Activated B cell treated with CpG ODN at 0.5 μM for 24 hours (primary cell): ENCODE data around the gene PTP4A1. TPM values are rescaled to one million over a fixed set of nuclear protein-coding genes. Genes with fewer than 3 reads are reported as not detected.

Experiments
- ATAC-seq: fragments of 200-7000 bp; cut with Tn5 transposase; one replicate; pipeline ENCODE4 v1.10.0; 2021; ENCODE audit warnings: low read depth, mild to moderate bottlenecking, moderate library complexity
- CTCF ChIA-PET: fragments of 350-600 bp; sonication (Branson Sonifier 250); formaldehyde crosslinking; loops from one replicate; lab custom pipeline; 2021; ENCODE audit warnings: antibody characterized with exemption; lab: Charles Lee
- POLR2A ChIA-PET: fragments of 350-600 bp; sonication (Branson Sonifier 250); formaldehyde crosslinking; loops from one replicate; lab custom pipeline; 2021; ENCODE audit warnings: antibody characterized with exemption; lab: Charles Lee
- DNase-seq: peaks from one replicate; pipeline ENCODE4 v3.0.0; 2022
- H3K27ac Mint-ChIP-seq: one replicate; pipeline ENCODE4 v1.8.0; 2020; ENCODE audit warnings: mixed read lengths
- H3K27me3 Mint-ChIP-seq: one replicate; pipeline ENCODE4 v1.8.0; 2021; ENCODE audit warnings: mixed read lengths
- H3K36me3 Mint-ChIP-seq: one replicate; pipeline ENCODE4 v1.8.0; 2021; ENCODE audit warnings: low read depth, mixed read lengths
- H3K4me1 Mint-ChIP-seq: one replicate; pipeline ENCODE4 v1.8.0; 2021; ENCODE audit warnings: mixed read lengths
- H3K4me3 Mint-ChIP-seq: one replicate; pipeline ENCODE4 v1.8.0; 2020; ENCODE audit warnings: mild to moderate bottlenecking, mixed read lengths
- H3K9me3 Mint-ChIP-seq: one replicate; pipeline ENCODE4 v1.8.0; 2020; ENCODE audit warnings: mixed read lengths
- CTCF ChIP-seq: fragments of 200-600 bp; IDR thresholded peaks from one replicate; pipeline ENCODE4 v1.8.0; 2022; ENCODE audit warnings: antibody characterized with exemption, mild to moderate bottlenecking
- intact Hi-C: fragments of 100-400 bp; cut with micrococcal nuclease; formaldehyde crosslinking; loops from one replicate; pipeline ENCODE4 v1.15.1; 2024
- total RNA-seq: library from RNA; stranded (reverse); gene quantifications from 2 replicates; pipeline ENCODE4 v1.2.3, GENCODE V29; 2022

Gene PTP4A1
- total RNA-seq, 1 donor from 2014 or later: 35.2 TPM

DNA sequence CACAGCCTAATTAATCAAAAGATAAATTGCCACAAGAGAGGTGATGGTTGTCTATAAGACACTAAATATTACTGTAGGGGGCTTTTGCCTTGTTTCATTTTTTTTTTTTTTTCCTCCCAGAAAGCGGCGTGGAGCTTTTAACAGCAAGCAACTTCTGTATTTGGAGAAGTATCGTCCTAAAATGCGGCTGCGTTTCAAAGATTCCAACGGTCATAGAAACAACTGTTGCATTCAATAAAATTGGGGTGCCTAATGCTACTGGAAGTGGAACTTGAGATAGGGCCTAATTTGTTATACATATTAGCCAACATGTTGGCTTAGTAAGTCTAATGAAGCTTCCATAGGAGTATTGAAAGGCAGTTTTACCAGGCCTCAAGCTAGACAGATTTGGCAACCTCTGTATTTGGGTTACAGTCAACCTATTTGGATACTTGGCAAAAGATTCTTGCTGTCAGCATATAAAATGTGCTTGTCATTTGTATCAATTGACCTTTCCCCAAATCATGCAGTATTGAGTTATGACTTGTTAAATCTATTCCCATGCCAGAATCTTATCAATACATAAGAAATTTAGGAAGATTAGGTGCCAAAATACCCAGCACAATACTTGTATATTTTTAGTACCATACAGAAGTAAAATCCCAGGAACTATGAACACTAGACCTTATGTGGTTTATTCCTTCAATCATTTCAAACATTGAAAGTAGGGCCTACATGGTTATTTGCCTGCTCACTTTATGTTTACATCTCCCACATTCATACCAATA is 7.8 kb downstream of the PTP4A1 start:
- Mint-ChIP-seq H3K4me1 (peaks cover 9% of the 10 kb centered on the region), H3K4me3 (no peak overlapping the region), H3K36me3 (peaks cover 57% of the 10 kb centered on the region), H3K9me3 (no peaks in the 10 kb centered on the region), H3K27ac (no peak overlapping the region), H3K27me3 (no peaks in the 10 kb centered on the region)
- intact Hi-C loops: loop anchor here (10.0 kb wide), 1 partner anchor 105 kb away; no protein-coding TSS in a partner anchor
- POLR2A ChIA-PET: no interaction called here
- no peak for ATAC-seq
- TF ChIP-seq CTCF: no peak
- no peak for DNase-seq
- CTCF ChIA-PET: no interaction called here

DNA sequence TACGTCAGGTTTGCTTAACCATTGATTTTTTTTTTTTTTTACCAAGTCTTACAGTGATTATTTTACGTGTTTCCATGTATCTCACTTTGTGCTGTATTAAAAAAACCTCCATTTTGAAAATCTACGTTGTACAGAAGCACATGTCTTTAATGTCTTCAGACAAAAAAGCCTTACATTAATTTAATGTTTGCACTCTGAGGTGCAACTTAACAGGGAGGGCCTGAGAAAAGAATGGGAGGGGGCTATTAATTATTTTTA is 8.4 kb downstream of the PTP4A1 start:
- H3K27me3 Mint-ChIP-seq: no peaks in the 10 kb centered on the region
- H3K4me3 Mint-ChIP-seq: no peak overlapping the region
- no peaks in the 10 kb centered on the region for H3K9me3 Mint-ChIP-seq
- POLR2A ChIA-PET: no interaction called here
- no peak for TF ChIP-seq CTCF
- peaks cover 7% of the 10 kb centered on the region for H3K4me1 Mint-ChIP-seq
- intact Hi-C loops: no loop called here
- ATAC-seq (no peak), DNase-seq (no peak)
- H3K27ac Mint-ChIP-seq: no peak overlapping the region
- CTCF ChIA-PET: no interaction called here
- peaks cover 57% of the 10 kb centered on the region for H3K36me3 Mint-ChIP-seq

GRCh38 chr6:63581355-63582013 is 9.2 kb downstream of the PTP4A1 start:
- Mint-ChIP-seq H3K4me1 (peaks cover 2% of the 10 kb centered on the region), H3K27me3 (no peaks in the 10 kb centered on the region), H3K4me3 (no peak overlapping the region), H3K9me3 (no peaks in the 10 kb centered on the region), H3K36me3 (peaks cover 53% of the 10 kb centered on the region), H3K27ac (no peak overlapping the region)
- DNase-seq (no peak), ATAC-seq (no peak)
- no peak for TF ChIP-seq CTCF
- CTCF ChIA-PET: no interaction called here
- POLR2A ChIA-PET: no interaction called here
- intact Hi-C loops: no loop called here

- Mint-ChIP-seq H3K36me3 (peaks cover 42% of the 10 kb centered on the region), H3K27me3 (peaks cover 2% of the 10 kb centered on the region), H3K27ac (no peak overlapping the region), H3K4me3 (no peak overlapping the region), H3K4me1 (no peaks in the 10 kb centered on the region), H3K9me3 (no peaks in the 10 kb centered on the region)
- TF ChIP-seq CTCF: no peak
- ChIA-PET POLR2A (no interaction called here), CTCF (no interaction called here)
- ATAC-seq: no peak
- DNase-seq: no peak
- intact Hi-C loops: no loop called here
Observed at GRCh38 chr6:63582579-63583231, 10.4 kb downstream of the PTP4A1 start.

GRCh38 chr6:63584125-63584514 is 11.8 kb downstream of the PTP4A1 start:
- H3K36me3 Mint-ChIP-seq: peaks cover 39% of the 10 kb centered on the region
- POLR2A ChIA-PET: interaction anchor here (0.9 kb wide), 1 partner anchor 11 kb away, joined by 6 read pairs; no protein-coding TSS in a partner anchor
- no peak overlapping the region for H3K4me3 Mint-ChIP-seq
- no peaks in the 10 kb centered on the region for H3K9me3 Mint-ChIP-seq
- ATAC-seq: no peak
- intact Hi-C loops: no loop called here
- H3K27me3 Mint-ChIP-seq: peaks cover 2% of the 10 kb centered on the region
- H3K27ac Mint-ChIP-seq: no peak overlapping the region
- no peak for TF ChIP-seq CTCF
- no peaks in the 10 kb centered on the region for H3K4me1 Mint-ChIP-seq
- DNase-seq: no peak
- CTCF ChIA-PET: interaction anchor here (1.3 kb wide), 2 partner anchors 10 to 14 kb away, joined by 5 to 7 read pairs; no protein-coding TSS in a partner anchor
